ENCODE results near the gene SLC35A1.

Gene SLC35A1

DNA sequence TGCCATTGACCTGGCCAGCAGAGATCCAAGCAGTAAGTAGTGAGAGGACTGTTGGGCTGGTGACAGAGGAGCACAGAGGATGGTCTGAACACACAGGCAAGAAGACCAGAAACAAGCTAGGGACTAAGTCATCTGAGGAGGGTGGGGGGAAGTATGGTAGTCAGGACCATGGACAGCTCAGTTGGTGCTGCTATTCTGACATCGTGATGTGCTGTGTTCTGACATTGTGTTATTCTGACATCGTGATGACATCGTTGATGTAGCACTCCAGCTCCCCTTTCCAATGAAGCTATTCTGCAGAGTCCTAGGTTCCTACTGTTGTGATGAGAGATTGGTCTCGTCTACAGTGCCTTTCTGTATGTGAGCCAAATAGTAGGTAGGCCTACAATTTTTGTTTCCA is 36.3 kb upstream of the SLC35A1 start:
- no peaks in the 10 kb centered on the region for H3K27me3 ChIP-seq (ENCODE audit: low read depth, low read length)
- H3K79me2 ChIP-seq (ENCODE audit: low read length), result no peaks in the 10 kb centered on the region
- no peaks in the 10 kb centered on the region for H4K20me1 ChIP-seq (ENCODE audit: insufficient read depth, low read length)
- no peaks in the 10 kb centered on the region for H3K9me3 ChIP-seq (ENCODE audit: insufficient read depth, low read length)
- H3K4me2 ChIP-seq (ENCODE audit: low read length), result no peak overlapping the region
- no peak overlapping the region for H3K27ac ChIP-seq (ENCODE audit: low read length)
- H3K4me3 ChIP-seq (ENCODE audit: low read length), result no peak overlapping the region
- no peak overlapping the region for H2AFZ ChIP-seq (ENCODE audit: low read depth, low read length)
- no peaks in the 10 kb centered on the region for H3K36me3 ChIP-seq (replicated peaks; ENCODE audit: low read depth, low read length)
- H3K9ac ChIP-seq (ENCODE audit: low read length), result no peak overlapping the region
- no peaks in the 10 kb centered on the region for H3K4me1 ChIP-seq (ENCODE audit: low read length)
- TF ChIP-seq EZH2phosphoT487 (IDR thresholded peaks at IDR 0.05; ENCODE audit: low read depth), result no peak
- TF ChIP-seq, protein P1, sequence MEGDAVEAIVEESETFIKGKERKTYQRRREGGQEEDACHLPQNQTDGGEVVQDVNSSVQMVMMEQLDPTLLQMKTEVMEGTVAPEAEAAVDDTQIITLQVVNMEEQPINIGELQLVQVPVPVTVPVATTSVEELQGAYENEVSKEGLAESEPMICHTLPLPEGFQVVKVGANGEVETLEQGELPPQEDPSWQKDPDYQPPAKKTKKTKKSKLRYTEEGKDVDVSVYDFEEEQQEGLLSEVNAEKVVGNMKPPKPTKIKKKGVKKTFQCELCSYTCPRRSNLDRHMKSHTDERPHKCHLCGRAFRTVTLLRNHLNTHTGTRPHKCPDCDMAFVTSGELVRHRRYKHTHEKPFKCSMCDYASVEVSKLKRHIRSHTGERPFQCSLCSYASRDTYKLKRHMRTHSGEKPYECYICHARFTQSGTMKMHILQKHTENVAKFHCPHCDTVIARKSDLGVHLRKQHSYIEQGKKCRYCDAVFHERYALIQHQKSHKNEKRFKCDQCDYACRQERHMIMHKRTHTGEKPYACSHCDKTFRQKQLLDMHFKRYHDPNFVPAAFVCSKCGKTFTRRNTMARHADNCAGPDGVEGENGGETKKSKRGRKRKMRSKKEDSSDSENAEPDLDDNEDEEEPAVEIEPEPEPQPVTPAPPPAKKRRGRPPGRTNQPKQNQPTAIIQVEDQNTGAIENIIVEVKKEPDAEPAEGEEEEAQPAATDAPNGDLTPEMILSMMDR (IDR thresholded peaks at IDR 0.05; ENCODE audit: low read depth, low read length), result no peak

- no peak overlapping the region for H2AFZ ChIP-seq (ENCODE audit: low read depth, low read length)
- no peaks in the 10 kb centered on the region for H3K27me3 ChIP-seq (ENCODE audit: low read depth, low read length)
- no peaks in the 10 kb centered on the region for H3K36me3 ChIP-seq (replicated peaks; ENCODE audit: low read depth, low read length)
- no peaks in the 10 kb centered on the region for H3K4me1 ChIP-seq (ENCODE audit: low read length)
- no peak overlapping the region for H3K4me2 ChIP-seq (ENCODE audit: low read length)
- H4K20me1 ChIP-seq (ENCODE audit: insufficient read depth, low read length), result no peaks in the 10 kb centered on the region
- H3K9me3 ChIP-seq (ENCODE audit: insufficient read depth, low read length), result no peaks in the 10 kb centered on the region
- TF ChIP-seq, protein P1 (IDR thresholded peaks at IDR 0.05; ENCODE audit: low read depth, low read length), result no peak
- TF ChIP-seq EZH2phosphoT487 (IDR thresholded peaks at IDR 0.05; ENCODE audit: low read depth), result no peak
- H3K27ac ChIP-seq (ENCODE audit: low read length), result no peak overlapping the region
- no peaks in the 10 kb centered on the region for H3K79me2 ChIP-seq (ENCODE audit: low read length)
- H3K4me3 ChIP-seq (ENCODE audit: low read length), result no peak overlapping the region
- H3K9ac ChIP-seq (ENCODE audit: low read length), result no peak overlapping the region
Observed at GRCh38 chr6:87441711-87442110, 31.1 kb upstream of the SLC35A1 start.

GRCh38 chr6:87444362-87444761 is 28.4 kb upstream of the SLC35A1 start:
- Histone ChIP-seq H3K9me3 (ENCODE audit: insufficient read depth, low read length) (no peaks in the 10 kb centered on the region), H3K4me3 (ENCODE audit: low read length) (no peak overlapping the region), H3K9ac (ENCODE audit: low read length) (no peak overlapping the region), H3K79me2 (ENCODE audit: low read length) (no peaks in the 10 kb centered on the region), H3K27me3 (ENCODE audit: low read depth, low read length) (no peaks in the 10 kb centered on the region), H4K20me1 (ENCODE audit: insufficient read depth, low read length) (no peaks in the 10 kb centered on the region), H3K4me1 (ENCODE audit: low read length) (no peaks in the 10 kb centered on the region), H3K36me3 (replicated peaks; ENCODE audit: low read depth, low read length) (no peaks in the 10 kb centered on the region), H2AFZ (ENCODE audit: low read depth, low read length) (no peak overlapping the region), H3K27ac (ENCODE audit: low read length) (no peak overlapping the region), H3K4me2 (ENCODE audit: low read length) (no peak overlapping the region)
- TF ChIP-seq, protein P1 (IDR thresholded peaks at IDR 0.05; ENCODE audit: low read depth, low read length), result no peak
- TF ChIP-seq EZH2phosphoT487 (IDR thresholded peaks at IDR 0.05; ENCODE audit: low read depth), result no peak

- Histone ChIP-seq H3K27ac (ENCODE audit: low read length) (no peak overlapping the region), H3K9ac (ENCODE audit: low read length) (no peak overlapping the region), H3K4me3 (ENCODE audit: low read length) (no peak overlapping the region), H3K4me2 (ENCODE audit: low read length) (no peak overlapping the region), H4K20me1 (ENCODE audit: insufficient read depth, low read length) (no peaks in the 10 kb centered on the region), H3K4me1 (ENCODE audit: low read length) (peaks cover 4% of the 10 kb centered on the region; the same call in 1 of the 2 replicates), H3K36me3 (replicated peaks; ENCODE audit: low read depth, low read length) (no peaks in the 10 kb centered on the region), H3K79me2 (ENCODE audit: low read length) (no peaks in the 10 kb centered on the region), H3K27me3 (ENCODE audit: low read depth, low read length) (no peaks in the 10 kb centered on the region), H2AFZ (ENCODE audit: low read depth, low read length) (no peak overlapping the region), H3K9me3 (ENCODE audit: insufficient read depth, low read length) (no peaks in the 10 kb centered on the region)
- TF ChIP-seq, protein P1 (IDR thresholded peaks at IDR 0.05; ENCODE audit: low read depth, low read length), result no peak
- TF ChIP-seq EZH2phosphoT487 (IDR thresholded peaks at IDR 0.05; ENCODE audit: low read depth), result no peak
Observed at GRCh38 chr6:87465051-87465450, 7.7 kb upstream of the SLC35A1 start.

Measured in OCI-LY3 (cell line).